LNCaP clone FGC (cell line): ENCODE results near the gene PLXNB3.
"Not testable (repeated sequence)": the region's sequence is repeated elsewhere in the genome, so short reads cannot be mapped to it uniquely, and the experiment has no call there.

ENCODE experiments used
- DNase-seq: peaks from one replicate; pipeline ENCODE4 v3.0.0-alpha.2; 2011; ENCODE audit warnings: low read depth
- H3K4me3 ChIP-seq: 2 replicates; pipeline ENCODE4 v1.5.1; 2011; ENCODE audit warnings: mild to moderate bottlenecking, low read depth, low read length, control low read depth
- CTCF ChIP-seq: IDR thresholded peaks from 2 replicates; pipeline ENCODE4 v1.5.1; 2012; ENCODE audit warnings: mild to moderate bottlenecking; ENCODE audit not compliant: control insufficient read depth, insufficient read depth; ENCODE audit errors: extremely low read depth

PLXNB3 gene

GRCh38 chrX:153727123-153727931 is 36.7 kb upstream of the PLXNB3 start:
- DNase-seq: peak; percentile 81
- TF ChIP-seq CTCF: no peak
- peak overlapping the region; percentile 62 for H3K4me3 ChIP-seq

GRCh38 chrX:153728095-153728494 is 36.0 kb upstream of the PLXNB3 start:
- peak; percentile 7; the same call in 1 of the 2 replicates for TF ChIP-seq CTCF
- DNase-seq: no peak
- no peak overlapping the region for H3K4me3 ChIP-seq

- H3K4me3 ChIP-seq: no peak overlapping the region
- DNase-seq: no peak
- no peak for TF ChIP-seq CTCF
These were observed 35.0 kb upstream of the PLXNB3 start for GRCh38 chrX:153728951-153729631.

GRCh38 chrX:153730115-153730514 is 33.9 kb upstream of the PLXNB3 start:
- DNase-seq, H3K4me3 ChIP-seq: not testable (repeated sequence)

- no peak for TF ChIP-seq CTCF
- no peak overlapping the region for H3K4me3 ChIP-seq
- no peak for DNase-seq
These were observed 32.8 kb upstream of the PLXNB3 start for GRCh38 chrX:153731117-153731844.

- no peak overlapping the region for H3K4me3 ChIP-seq
These were observed 32.2 kb upstream of the PLXNB3 start for GRCh38 chrX:153731845-153732215.

More at GRCh38 chrX:153731845-153732215, 32.2 kb upstream of the PLXNB3 start:
- no peak for TF ChIP-seq CTCF
- no peak for DNase-seq
